Gastrocnemius medialis (tissue), 4 donors: ENCODE results near the gene DDX10. TPM values are rescaled to one million over a fixed set of nuclear protein-coding genes. Genes with fewer than 3 reads are reported as not detected.
A peak's percentile ranks its signal among the peaks of the same experiment; 100 is the strongest.

ENCODE experiments used
- ATAC-seq, 2 donors: fragments of 150-250 bp; one replicate each; pipeline ENCODE4 v1.9.1; 2016
- DNase-seq, 2 donors: peaks; one replicate each; pipeline ENCODE4 v3.0.0-alpha.2; 2019
- H3K27ac ChIP-seq, 4 donors: fragments of 200-600 bp; sonication (generic); 1 replicate in 1 of 4; 2 replicates in 3 of 4; pipeline ENCODE4 v1.5.1; 2016 to 2018; ENCODE audit warnings: mild to moderate bottlenecking in 2 of 4, moderate library complexity in 1 of 4
- H3K27me3 ChIP-seq, 3 donors: fragments of 200-600 bp; sonication (generic) in 2 of 3; 1 replicate in 1 of 3; 2 replicates in 2 of 3; pipeline versions ENCODE4 v1.5.1 to v1.6.0; 2016 to 2019; ENCODE audit warnings: mild to moderate bottlenecking in 1 of 3, moderate library complexity in 1 of 3
- H3K36me3 ChIP-seq, 2 donors: fragments of 200-600 bp; sonication (generic) in 1 of 2; one replicate each; pipeline ENCODE4 v1.5.1; 2017 to 2018
- H3K4me1 ChIP-seq, 2 donors: fragments of 200-600 bp; sonication (generic) in 1 of 2; one replicate each; pipeline ENCODE4 v1.5.1; 2016 to 2017; ENCODE audit warnings: mild to moderate bottlenecking in 2 of 2
- H3K4me3 ChIP-seq, 4 donors: fragments of 200-600 bp; sonication (generic) in 3 of 4; 1 replicate in 1 of 4; 2 replicates in 3 of 4; pipeline ENCODE4 v1.5.1; 2016 to 2019; ENCODE audit warnings: mild to moderate bottlenecking in 2 of 4
- H3K9me3 ChIP-seq, 3 donors: fragments of 200-600 bp; sonication (generic) in 2 of 3; 1 replicate in 1 of 3; 2 replicates in 2 of 3; pipeline ENCODE4 v1.5.1; 2016 to 2019
- CTCF ChIP-seq, 5 experiments: fragments of 450-650 bp in 3 of 5; fragments of 200-600 bp in 2 of 5; sonication (generic) in 2 of 5; IDR thresholded peaks in 4 of 5; conservative IDR thresholded peaks in 1 of 5; 1 replicate in 4 of 5; 2 replicates in 1 of 5; pipeline ENCODE4 v1.5.1; 2016 to 2019; ENCODE audit warnings: antibody characterized with exemption in 5 of 5, mild to moderate bottlenecking in 3 of 5, moderate library complexity in 3 of 5
- POLR2A ChIP-seq, 2 donors: fragments of 450-650 bp; IDR thresholded peaks; one replicate each; pipeline ENCODE4 v1.6.1; 2017; ENCODE audit warnings: antibody characterized with exemption in 2 of 2, mild to moderate bottlenecking in 2 of 2, moderate library complexity in 2 of 2
- in situ Hi-C, 4 donors: fragments of 200-750 bp; cut with MboI; loops; one replicate each; pipeline versions ENCODE4 v1.15.0 to v1.8.0; 2017; ENCODE audit warnings: low sequenced_read_pairs in 4 of 4
- intact Hi-C: fragments of 100-400 bp; cut with DNase I; formaldehyde crosslinking; loops from one replicate; pipeline ENCODE4 v1.15.1; 2023; ENCODE audit warnings: low total_unique reads
- total RNA-seq, 4 donors: library from RNA; depleted of rRNA; stranded (reverse); fragments of >200 nt; gene quantifications; one replicate each; pipeline versions ENCODE4 v1.1.0 to v1.2.3, GENCODE V29; 2016

DDX10 gene
- total RNA-seq, 4 donors from 2014 or later, result 5.0 to 15.0 (median 10.5) TPM

- in situ Hi-C loops, result loop anchor here in 1 of 4 donors (25.0 kb wide), 1 partner anchor 1252 kb away; no protein-coding TSS in a partner anchor
- H3K4me3 ChIP-seq, result no peak overlapping the region
Measured at GRCh38 chr11:108685419-108686130, 20.7 kb downstream of the DDX10 start.

GRCh38 chr11:108693852-108694251 lies 29.0 kb downstream of the DDX10 start:
- in situ Hi-C loops (loop anchor here in 1 of 4 donors (25.0 kb wide), 1 partner anchor 1243 kb away; no protein-coding TSS in a partner anchor), intact Hi-C loops (no loop called here)
- Histone ChIP-seq H3K4me1 (no peaks in the 10 kb centered on the region), H3K9me3 (no peaks in the 10 kb centered on the region), H3K27ac (no peak overlapping the region), H3K4me3 (no peak overlapping the region), H3K36me3 (peaks cover 0 to 58% of the 10 kb centered on the region in 2 donors), H3K27me3 (no peaks in the 10 kb centered on the region)
- no peak for ATAC-seq
- no peak for DNase-seq
- TF ChIP-seq CTCF (IDR thresholded peaks at IDR 0.05 in 4 of 5, conservative IDR thresholded peaks at IDR 0.05 in 1 of 5) (no peak), POLR2A (IDR thresholded peaks at IDR 0.05) (no peak)

More at GRCh38 chr11:108685419-108686130, 20.7 kb downstream of the DDX10 start:
- ATAC-seq (no peak), DNase-seq (no peak)
- Histone ChIP-seq H3K9me3 (no peaks in the 10 kb centered on the region), H3K27me3 (no peaks in the 10 kb centered on the region), H3K4me1 (no peaks in the 10 kb centered on the region), H3K27ac (no peak overlapping the region), H3K36me3 (peaks cover 0 to 31% of the 10 kb centered on the region in 2 donors)
- intact Hi-C loops, result no loop called here
- no peak for TF ChIP-seq POLR2A (IDR thresholded peaks at IDR 0.05)
- no peak for TF ChIP-seq CTCF (IDR thresholded peaks at IDR 0.05 in 4 of 5, conservative IDR thresholded peaks at IDR 0.05 in 1 of 5)

- Histone ChIP-seq H3K4me1 (no peaks in the 10 kb centered on the region), H3K9me3 (no peaks in the 10 kb centered on the region), H3K27ac (no peak overlapping the region), H3K4me3 (no peak overlapping the region), H3K36me3 (peaks cover 0 to 50% of the 10 kb centered on the region in 2 donors), H3K27me3 (no peaks in the 10 kb centered on the region)
- in situ Hi-C loops (loop anchor here in 1 of 4 donors (25.0 kb wide), 1 partner anchor 1242 kb away; no protein-coding TSS in a partner anchor), intact Hi-C loops (loop anchor here (5.0 kb wide), 1 partner anchor 1002 kb away; no protein-coding TSS in a partner anchor)
- DNase-seq (no peak), ATAC-seq (no peak)
- TF ChIP-seq POLR2A (IDR thresholded peaks at IDR 0.05) (no peak), CTCF (IDR thresholded peaks at IDR 0.05 in 4 of 5, conservative IDR thresholded peaks at IDR 0.05 in 1 of 5) (no peak)
Measured at GRCh38 chr11:108694846-108695245, 30.0 kb downstream of the DDX10 start.

- no peak overlapping the region for H3K4me3 ChIP-seq
- intact Hi-C loops (loop anchor here (2.0 to 5.0 kb wide), 3 partner anchors 173 to 1241 kb away; no protein-coding TSS in a partner anchor), in situ Hi-C loops (loop anchor here in 1 of 4 donors (25.0 kb wide), 1 partner anchor 1239 kb away; no protein-coding TSS in a partner anchor)
- H3K4me1 ChIP-seq, result no peaks in the 10 kb centered on the region
- H3K9me3 ChIP-seq, result no peaks in the 10 kb centered on the region
- H3K27ac ChIP-seq, result no peak overlapping the region
- no peaks in the 10 kb centered on the region for H3K27me3 ChIP-seq
- TF ChIP-seq POLR2A (IDR thresholded peaks at IDR 0.05) (no peak), CTCF (IDR thresholded peaks at IDR 0.05 in 4 of 5, conservative IDR thresholded peaks at IDR 0.05 in 1 of 5) (peak; percentile 60 to 85 (median 78))
- peak in 1 of 2 donors; percentile 81 for ATAC-seq
- peak in 1 of 2 donors; percentile 21 for DNase-seq
- peaks cover 0 to 21% of the 10 kb centered on the region in 2 donors for H3K36me3 ChIP-seq
Measured at GRCh38 chr11:108697872-108698473, 33.1 kb downstream of the DDX10 start.
